Cardiac muscle cell (in vitro differentiated cells and primary cell): Measurements from ENCODE around the gene ALKBH2. TPM values are rescaled to one million over a fixed set of nuclear protein-coding genes. Genes with fewer than 3 reads are reported as not detected.
A peak's percentile ranks its signal among the peaks of the same experiment; 100 is the strongest.

ENCODE experiments used
- DNase-seq, 2 donors: peaks; one replicate each; pipeline versions ENCODE4 v3.0.0 to v3.0.0-alpha.2; 2010 to 2017; ENCODE audit warnings: low read depth in 1 of 2, low spot score in 1 of 2
- H3K27ac ChIP-seq: fragments of 200-600 bp; sonication (generic); 2 replicates; pipeline ENCODE4 v1.5.1; 2016
- H3K27me3 ChIP-seq: fragments of 200-600 bp; sonication (generic); 2 replicates; pipeline ENCODE4 v1.6.0; 2016; ENCODE audit warnings: control low read depth
- H3K36me3 ChIP-seq: fragments of 200-600 bp; sonication (generic); 2 replicates; pipeline ENCODE4 v1.5.1; 2016; ENCODE audit warnings: control low read depth
- H3K4me1 ChIP-seq: fragments of 200-600 bp; sonication (generic); 2 replicates; pipeline ENCODE4 v1.8.1; 2017; ENCODE audit warnings: low read depth, mild to moderate bottlenecking, mixed run types
- H3K4me3 ChIP-seq: fragments of 200-600 bp; sonication (generic); 2 replicates; pipeline ENCODE4 v1.5.1; 2016; ENCODE audit warnings: mild to moderate bottlenecking
- H3K9me3 ChIP-seq: fragments of 200-600 bp; sonication (generic); 2 replicates; pipeline ENCODE4 v1.5.1; 2017; ENCODE audit warnings: low read depth, mild to moderate bottlenecking, control low read depth
- CTCF ChIP-seq: IDR thresholded peaks from 2 replicates; pipeline ENCODE4 v1.5.1; 2012; ENCODE audit warnings: low read depth, mild to moderate bottlenecking, low read length
- polyA plus RNA-seq: library from polyadenylated mRNA; unstranded; fragments of >200 nt; fragmentation: Nextera tagmentation; extraction: Ambion mirVana; gene quantifications from 2 replicates; pipeline ENCODE4 v1.2.1, GENCODE V29; 2016
- total RNA-seq: library from RNA; depleted of rRNA; stranded (reverse); fragments of >200 nt; gene quantifications from 2 replicates; pipeline ENCODE4 v1.2.3, GENCODE V29; 2016

ALKBH2 gene
- total and polyA plus RNA-seq, 2 experiments from 2014 or later: 32.7 to 46.6 TPM

- DNase-seq: no peak
- Histone ChIP-seq H3K27ac (peak overlapping the region; percentile 79), H3K4me1 (peaks cover 27% of the 10 kb centered on the region), H3K4me3 (no peak overlapping the region), H3K36me3 (no peaks in the 10 kb centered on the region), H3K27me3 (no peaks in the 10 kb centered on the region), H3K9me3 (no peaks in the 10 kb centered on the region)
- TF ChIP-seq CTCF: no peak
Observed at GRCh38 chr12:109125791-109126190, 32.5 kb upstream of the ALKBH2 start.

GRCh38 chr12:109124878-109125648 lies 31.8 kb upstream of the ALKBH2 start:
- no peak for DNase-seq
- no peaks in the 10 kb centered on the region for H3K9me3 ChIP-seq
- H3K27ac ChIP-seq: peak overlapping the region; percentile 79
- no peaks in the 10 kb centered on the region for H3K27me3 ChIP-seq
- H3K4me3 ChIP-seq: no peak overlapping the region
- TF ChIP-seq CTCF: no peak
- H3K4me1 ChIP-seq: peaks cover 20% of the 10 kb centered on the region
- H3K36me3 ChIP-seq: no peaks in the 10 kb centered on the region

- no peak for TF ChIP-seq CTCF
Observed at GRCh38 chr12:109121346-109121880, 28.1 kb upstream of the ALKBH2 start.

GRCh38 chr12:109120557-109120956 lies 27.3 kb upstream of the ALKBH2 start:
- Histone ChIP-seq H3K36me3 (no peaks in the 10 kb centered on the region), H3K27me3 (no peaks in the 10 kb centered on the region), H3K9me3 (no peaks in the 10 kb centered on the region), H3K4me1 (peaks cover 50% of the 10 kb centered on the region), H3K27ac (peak overlapping the region; percentile 97), H3K4me3 (no peak overlapping the region)
- DNase-seq: no peak
- no peak for TF ChIP-seq CTCF

More at GRCh38 chr12:109121346-109121880, 28.1 kb upstream of the ALKBH2 start:
- Histone ChIP-seq H3K4me3 (no peak overlapping the region), H3K27ac (no peak overlapping the region), H3K36me3 (no peaks in the 10 kb centered on the region), H3K9me3 (no peaks in the 10 kb centered on the region), H3K4me1 (peaks cover 42% of the 10 kb centered on the region), H3K27me3 (no peaks in the 10 kb centered on the region)
- no peak for DNase-seq

- TF ChIP-seq CTCF: no peak
- peak overlapping the region; percentile 97 for H3K27ac ChIP-seq
- no peak for DNase-seq
- H3K4me3 ChIP-seq: no peak overlapping the region
- peaks cover 53% of the 10 kb centered on the region for H3K4me1 ChIP-seq
- no peaks in the 10 kb centered on the region for H3K27me3 ChIP-seq
- H3K36me3 ChIP-seq: no peaks in the 10 kb centered on the region
- no peaks in the 10 kb centered on the region for H3K9me3 ChIP-seq
Observed at GRCh38 chr12:109120095-109120494, 26.8 kb upstream of the ALKBH2 start.
